NCI-H2196 (cell line): Measurements from ENCODE around the gene ERGIC1.
"Not testable (repeated sequence)": the region's sequence is repeated elsewhere in the genome, so short reads cannot be mapped to it uniquely, and the experiment has no call there.

Experiments
- DNase-seq: peaks from one replicate; lab custom pipeline; 2025; ENCODE audit not compliant: unreplicated experiment; lab: John Stamatoyannopoulos, UW

ERGIC1 gene

GRCh38 chr5:172800088-172800551 lies 33.9 kb upstream of the ERGIC1 start:
- DNase-seq = no peak

DNA sequence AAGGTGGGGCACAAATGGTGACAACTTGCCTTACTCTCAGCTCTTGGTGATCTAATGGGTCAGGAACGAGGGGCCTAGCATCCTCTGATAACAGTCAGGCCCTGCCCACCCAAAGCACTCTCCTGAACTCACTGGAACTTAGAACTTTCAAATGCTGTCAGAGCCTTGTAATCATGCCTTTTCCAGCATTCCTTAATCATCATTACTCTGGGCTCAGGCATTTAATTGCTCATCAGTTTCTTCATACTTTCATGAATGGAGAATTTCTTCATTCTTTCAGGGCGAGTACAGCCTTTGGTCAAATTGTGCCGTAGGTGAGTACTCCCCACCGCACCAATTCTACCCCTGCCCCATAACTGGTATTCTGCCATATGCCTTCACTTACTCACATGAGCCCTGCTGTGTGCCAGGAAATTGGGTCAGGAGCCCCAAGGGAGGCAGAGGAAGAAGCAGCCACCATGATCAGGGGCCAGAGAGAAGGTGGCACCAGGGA lies 32.8 kb upstream of the ERGIC1 start:
- no peak for DNase-seq

- no peak for DNase-seq
These were observed 31.9 kb upstream of the ERGIC1 start for GRCh38 chr5:172802112-172802511.

- DNase-seq = no peak
These were observed 31.4 kb upstream of the ERGIC1 start for GRCh38 chr5:172802567-172803176.

- no peak for DNase-seq
These were observed 28.9 kb upstream of the ERGIC1 start for GRCh38 chr5:172805018-172805683.

DNA sequence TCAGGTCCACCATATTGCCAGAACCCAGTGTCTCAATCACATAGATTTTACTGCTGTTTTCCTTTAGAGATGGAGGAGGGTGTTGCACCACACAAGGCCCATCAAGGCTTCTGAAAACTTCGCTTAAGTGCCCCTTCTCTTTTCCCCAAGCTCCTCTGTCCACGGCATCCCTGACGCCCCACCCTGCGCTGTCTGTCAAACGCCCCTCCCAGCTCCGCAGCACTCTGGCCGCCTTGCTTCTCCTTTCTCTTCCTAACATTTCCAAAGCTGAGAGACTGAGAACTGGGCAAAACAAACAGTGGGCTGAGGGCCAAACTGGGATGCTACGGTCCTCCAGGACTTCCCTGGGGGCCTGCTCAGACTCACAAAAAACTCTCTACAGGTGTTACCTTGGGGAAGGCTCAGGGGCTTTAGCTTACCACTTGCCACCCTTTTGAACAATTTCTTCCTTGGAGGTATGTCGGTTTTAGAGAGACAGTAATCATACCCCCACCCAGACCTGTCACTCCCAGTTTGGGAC lies 28.3 kb upstream of the ERGIC1 start:
- no peak for DNase-seq

GRCh38 chr5:172806897-172807672 lies 27.0 kb upstream of the ERGIC1 start:
- no peak for DNase-seq

DNA sequence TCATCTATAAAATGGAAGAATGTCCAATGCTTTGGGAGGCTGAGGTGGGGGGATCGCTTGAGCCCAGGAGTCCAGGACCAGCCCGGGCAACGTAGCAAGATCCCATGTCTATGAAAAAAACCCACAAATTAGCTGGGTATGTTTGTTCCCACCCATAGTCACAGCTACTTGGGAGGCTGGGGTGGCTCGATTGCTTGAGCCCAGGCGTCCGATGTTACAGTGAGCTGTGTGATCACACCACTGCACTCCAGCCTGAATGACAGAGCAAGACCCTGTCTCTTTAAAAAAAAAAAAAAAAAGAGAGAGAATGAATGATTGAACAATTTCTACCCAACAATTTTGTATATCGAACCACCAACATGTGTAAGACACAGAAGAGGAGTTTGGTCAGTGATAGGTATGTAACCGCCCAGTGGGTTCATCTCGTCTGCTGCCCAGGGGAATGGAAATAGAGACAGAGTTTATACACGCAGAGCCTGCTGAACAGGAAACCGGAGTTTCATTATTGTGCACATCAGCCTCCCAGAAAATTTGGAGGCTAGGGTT lies 26.2 kb upstream of the ERGIC1 start:
- DNase-seq = no peak

DNA sequence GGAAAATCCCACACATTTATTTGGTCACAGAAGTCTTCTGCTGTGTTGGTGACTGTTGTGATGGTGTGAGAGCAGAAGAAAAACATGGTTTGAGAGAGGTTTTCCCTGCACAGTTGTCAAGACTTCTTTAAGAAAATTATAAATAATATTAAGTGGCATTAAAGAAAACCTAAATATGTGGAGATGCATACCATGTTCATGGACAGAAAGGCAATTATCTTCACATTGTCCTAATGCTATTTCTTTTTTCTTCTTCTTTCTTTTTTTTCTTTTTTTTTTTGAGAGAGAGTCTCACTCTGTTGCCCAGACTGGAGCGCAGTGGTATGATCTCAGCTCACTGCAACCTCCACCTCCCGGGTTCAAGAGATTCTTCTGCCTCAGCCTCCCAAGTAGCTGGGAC lies 24.3 kb upstream of the ERGIC1 start:
- no peak for DNase-seq

- not testable (repeated sequence) for DNase-seq
These were observed 23.1 kb upstream of the ERGIC1 start for GRCh38 chr5:172810996-172811395.

DNA sequence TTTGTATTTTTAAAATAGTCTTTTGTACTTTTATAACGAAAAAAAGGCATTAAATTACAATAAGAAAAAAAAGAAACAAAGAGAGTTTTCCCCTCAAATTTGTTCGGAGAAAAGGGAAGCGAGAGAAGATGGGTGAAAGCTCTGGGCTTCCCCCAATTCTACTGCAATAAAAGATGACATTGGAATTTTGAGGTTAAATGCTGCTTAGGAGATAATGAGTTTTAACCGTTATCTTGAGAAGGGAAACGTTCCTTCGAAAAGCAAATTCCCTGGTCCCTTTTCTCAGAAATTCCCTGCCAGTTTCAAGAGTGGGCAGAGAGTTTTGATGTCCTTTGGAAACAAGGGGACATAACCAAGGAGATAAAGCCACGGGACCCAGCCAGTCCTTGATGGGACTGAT lies 18.4 kb upstream of the ERGIC1 start:
- no peak for DNase-seq

- no peak for DNase-seq
These were observed 17.0 kb upstream of the ERGIC1 start for GRCh38 chr5:172816925-172817562.

- DNase-seq = no peak
These were observed 16.4 kb upstream of the ERGIC1 start for GRCh38 chr5:172817664-172818063.

GRCh38 chr5:172818081-172818480 lies 16.0 kb upstream of the ERGIC1 start:
- DNase-seq = no peak

DNA sequence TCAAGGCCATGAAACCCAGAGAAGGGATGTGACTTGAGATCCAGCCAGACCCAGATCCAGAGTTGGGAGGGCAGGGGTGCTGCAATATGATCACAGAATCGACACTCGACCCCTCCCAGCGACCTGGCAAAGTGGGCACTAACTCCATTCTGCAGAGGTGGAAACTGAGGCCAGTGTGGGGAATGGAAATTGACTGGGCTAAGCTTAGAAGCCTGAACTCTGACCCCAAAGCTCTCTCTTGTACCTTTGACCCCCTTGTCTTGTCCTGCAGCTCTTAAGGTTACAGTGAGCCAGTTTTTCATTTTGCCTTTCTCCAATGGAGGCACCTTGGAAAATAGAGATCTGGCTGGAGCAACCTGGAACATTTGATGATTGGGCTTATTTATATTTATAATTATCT lies 14.5 kb upstream of the ERGIC1 start:
- no peak for DNase-seq

DNA sequence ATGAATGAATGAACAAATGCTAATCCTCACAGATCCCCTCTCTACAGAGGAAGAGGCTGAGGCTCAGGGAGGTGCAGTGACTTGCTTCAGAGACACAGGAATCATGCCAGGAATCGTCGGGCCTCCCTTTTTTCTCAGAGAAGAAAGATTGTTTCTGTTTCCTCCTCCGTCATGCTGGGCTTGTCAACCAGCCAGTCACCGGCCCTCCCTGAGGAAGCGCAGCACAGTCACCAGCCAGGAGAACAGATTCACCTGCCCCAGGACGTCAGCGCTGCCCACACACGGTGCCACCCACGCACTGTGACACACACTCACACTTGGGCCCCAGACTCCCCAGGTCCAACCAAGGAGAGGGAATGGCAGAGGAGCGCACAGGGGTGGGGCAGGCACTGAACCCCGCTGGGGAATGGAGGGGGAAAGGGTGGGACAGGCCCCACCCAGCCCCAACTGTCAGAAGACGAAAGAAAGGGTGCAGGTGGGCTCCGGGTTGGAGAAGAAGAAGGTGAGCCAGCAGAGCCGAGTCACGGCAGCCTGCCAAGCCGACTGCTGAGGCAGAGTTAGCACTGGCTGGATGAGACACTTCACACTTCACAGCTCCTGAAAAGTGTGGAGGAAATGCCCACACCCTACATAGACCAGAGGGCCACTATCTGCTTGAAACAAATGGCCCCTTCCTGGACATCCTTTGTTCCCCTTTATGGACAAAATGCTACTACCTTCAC lies 13.8 kb upstream of the ERGIC1 start:
- DNase-seq = no peak

GRCh38 chr5:172821340-172821985 lies 12.6 kb upstream of the ERGIC1 start:
- DNase-seq = no peak

DNA sequence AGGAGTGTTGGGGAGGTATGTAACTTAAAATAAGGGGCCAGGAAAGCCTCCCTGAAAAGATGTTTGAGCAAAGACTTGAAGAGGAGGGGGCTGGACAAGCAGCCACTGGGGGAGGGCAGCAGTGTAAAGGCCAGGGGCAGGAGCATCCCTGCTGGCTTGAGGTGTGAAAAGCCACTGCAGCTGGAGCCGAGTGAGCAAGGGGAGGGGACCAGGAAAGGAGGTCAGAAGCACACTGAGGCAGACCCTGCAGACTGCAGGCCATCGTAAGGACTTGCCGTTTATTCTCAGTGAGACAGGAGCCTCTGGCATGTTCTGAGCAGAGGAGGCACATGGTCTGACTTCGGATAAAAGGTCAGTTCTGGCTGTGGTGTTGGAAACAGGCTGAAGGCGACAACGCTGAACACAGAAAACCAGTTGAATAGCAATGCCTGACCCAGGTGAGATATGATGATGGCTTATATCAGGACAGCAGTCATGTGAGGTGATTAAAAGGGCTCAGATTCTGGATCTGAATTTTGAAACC lies 10.2 kb upstream of the ERGIC1 start:
- DNase-seq = no peak

GRCh38 chr5:172825610-172826204 lies 8.3 kb upstream of the ERGIC1 start:
- no peak for DNase-seq
